Endothelial cell of umbilical vein (primary cell): Measurements from ENCODE around the gene PRKAA1. TPM values are rescaled to one million over a fixed set of nuclear protein-coding genes. Genes with fewer than 3 reads are reported as not detected.
A peak's percentile ranks its signal among the peaks of the same experiment; 100 is the strongest.

Experiments used
- BruUV-seq: library from RNA; stranded (reverse); fragments of 400-500 nt; replicated peaks from 2 replicates; lab custom pipeline; 2021; lab: Mats Ljungman, UMichigan
- CTCF ChIA-PET: fragments of 300-600, 350-600 bp; sonication (Branson Sonifier 250); formaldehyde crosslinking; loops from one replicate; lab custom pipeline; 2021; ENCODE audit warnings: antibody characterized with exemption, inconsistent platforms; lab: Charles Lee
- POLR2A ChIA-PET: fragments of 300-600, 350-600 bp; sonication (Branson Sonifier 250); formaldehyde crosslinking; loops from one replicate; lab custom pipeline; 2021; ENCODE audit warnings: antibody characterized with exemption, inconsistent platforms; lab: Charles Lee
- DNase-seq: peaks from one replicate; pipeline ENCODE4 v3.0.0-alpha.2; 2011; ENCODE audit warnings: low read depth, low spot score
- FAIRE-seq: peaks from 2 replicates; lab custom pipeline; 2011; peaks lifted over from hg19 to GRCh38; lab: Jason Lieb, UNC
- H2AFZ ChIP-seq: 2 replicates; pipeline ENCODE4 v1.6.0; 2012; ENCODE audit warnings: low read depth, low read length, control low read depth, inconsistent platforms
- H3K27ac ChIP-seq: 2 replicates; pipeline ENCODE4 v1.5.1; 2011; ENCODE audit warnings: low read depth, mild to moderate bottlenecking, control low read depth, low read length, moderate library complexity; ENCODE audit not compliant: insufficient read depth
- H3K27me3 ChIP-seq, 2 experiments: 2 replicates each; pipeline versions ENCODE4 v1.6.0 to v1.6.1; 2011; ENCODE audit warnings: low read length in 2 of 2, mixed read lengths in 1 of 2; ENCODE audit not compliant: control insufficient read depth in 2 of 2, insufficient read depth in 2 of 2
- H3K36me3 ChIP-seq, 2 experiments: 2 replicates in 1 of 2; 3 replicates in 1 of 2; pipeline ENCODE4 v1.5.1; 2011; ENCODE audit warnings: low read length in 2 of 2, mild to moderate bottlenecking in 1 of 2, moderate library complexity in 1 of 2; ENCODE audit not compliant: control insufficient read depth in 2 of 2, insufficient read depth in 2 of 2; ENCODE audit errors: extremely low read depth in 1 of 2
- H3K4me1 ChIP-seq: 3 replicates; pipeline ENCODE4 v1.5.1; 2011; ENCODE audit warnings: mild to moderate bottlenecking, low read length; ENCODE audit not compliant: control insufficient read depth, insufficient read depth; ENCODE audit errors: extremely low read depth
- H3K4me2 ChIP-seq: 2 replicates; pipeline ENCODE4 v1.6.1; 2011; ENCODE audit warnings: low read length, control low read depth, mixed read lengths; ENCODE audit not compliant: insufficient read depth
- H3K4me3 ChIP-seq, 3 experiments: fragments of 200-600 bp in 1 of 3; sonication (generic), shearing (Covaris generic) in 1 of 3; replicated peaks in 1 of 3; 2 replicates each; pipeline ENCODE4 v1.5.1; 2011 to 2016; ENCODE audit warnings: control low read depth in 3 of 3, low read length in 3 of 3, mild to moderate bottlenecking in 2 of 3, inconsistent platforms in 1 of 3, low read depth in 1 of 3, moderate library complexity in 1 of 3; ENCODE audit not compliant: insufficient read depth in 1 of 3
- H3K79me2 ChIP-seq: 2 replicates; pipeline ENCODE4 v1.6.0; 2012; ENCODE audit warnings: low read length, inconsistent platforms; ENCODE audit not compliant: control insufficient read depth, insufficient read depth
- H3K9ac ChIP-seq: replicated peaks from 2 replicates; pipeline ENCODE3; 2011; ENCODE audit warnings: low read length, control low read depth; ENCODE audit not compliant: insufficient read depth; ENCODE audit errors: extremely low read depth
- H3K9me1 ChIP-seq: replicated peaks from 3 replicates; pipeline ENCODE4 v1.6.0; 2011; ENCODE audit warnings: mild to moderate bottlenecking, low read length; ENCODE audit not compliant: control insufficient read depth, insufficient read depth; ENCODE audit errors: extremely low read depth
- H3K9me3 ChIP-seq: replicated peaks from 2 replicates; pipeline ENCODE4 v1.5.1; 2012; ENCODE audit warnings: low read length, inconsistent platforms; ENCODE audit not compliant: control insufficient read depth, insufficient read depth
- H4K20me1 ChIP-seq: replicated peaks from 2 replicates; pipeline ENCODE3; 2011; ENCODE audit warnings: mild to moderate bottlenecking, low read length; ENCODE audit not compliant: control insufficient read depth, insufficient read depth; ENCODE audit errors: extremely low read depth
- CTCF ChIP-seq, 2 donors: IDR thresholded peaks; 1 replicate in 1 of 2; 2 replicates in 1 of 2; pipeline ENCODE4 v1.5.1; 2011; ENCODE audit warnings: low read length in 2 of 2, mild to moderate bottlenecking in 2 of 2, moderate library complexity in 2 of 2, control low read depth in 1 of 2, inconsistent platforms in 1 of 2, low read depth in 1 of 2; ENCODE audit not compliant: insufficient read depth in 1 of 2; ENCODE audit errors: extremely low read depth in 1 of 2
- EZH2 ChIP-seq: IDR thresholded peaks from 2 replicates; pipeline ENCODE4 v1.6.1; 2012; ENCODE audit warnings: borderline replicate concordance, low read depth, mild to moderate bottlenecking, moderate library complexity, low read length, inconsistent platforms; ENCODE audit not compliant: severe bottlenecking
- JUN ChIP-seq: IDR thresholded peaks from 2 replicates; pipeline ENCODE4 v1.6.1; 2011; ENCODE audit warnings: borderline replicate concordance, low read depth; ENCODE audit not compliant: insufficient read length, insufficient read depth
- MYC ChIP-seq: IDR thresholded peaks from one replicate; pipeline ENCODE4 v1.6.1; 2011; ENCODE audit warnings: mild to moderate bottlenecking, low read depth, low read length
- POLR2AphosphoS5 ChIP-seq: IDR thresholded peaks from 2 replicates; pipeline ENCODE4 v1.6.1; 2012; ENCODE audit warnings: low read depth, mild to moderate bottlenecking, control low read depth, low read length, moderate library complexity; ENCODE audit not compliant: insufficient read depth
- dilution Hi-C: fragments of 300-500 bp; cut with MboI; formaldehyde crosslinking; loops from one replicate; pipeline ENCODE4 v1.15.0; 2019; ENCODE audit warnings: low sequenced_read_pairs; ENCODE audit not compliant: extremely low pct_ligation_motif_present
- intact Hi-C: fragments of 100-400 bp; cut with micrococcal nuclease; formaldehyde crosslinking; loops from one replicate; pipeline ENCODE4 v1.10.0; 2022
- polyA plus RNA-seq, 4 experiments: library from polyadenylated mRNA; depleted of rRNA in 3 of 4; stranded (reverse) in 3 of 4; unstranded in 1 of 4; fragments of >200 nt; gene quantifications; 2 replicates each; pipeline versions ENCODE4 v1.2.1 to v1.2.3, GENCODE V29; 2011 to 2012; ENCODE audit warnings: missing spikeins in 1 of 4
- total RNA-seq: library from RNA; stranded (reverse); gene quantifications from 2 replicates; pipeline ENCODE4 v1.2.3, GENCODE V29; 2021

PRKAA1 gene
- total and polyA plus RNA-seq, 2 donors (not counting 3 experiments of a cell fraction or from before 2014, with no cell fraction given): 37.0 to 83.5 TPM

- dilution Hi-C loops (no loop called here), intact Hi-C loops (loop anchor here (1.0 to 5.0 kb wide), 5 partner anchors 48 to 1157 kb away; no protein-coding TSS in a partner anchor)
- Histone ChIP-seq H3K4me1 (peaks cover 36% of the 10 kb centered on the region), H3K9ac (peak overlapping the region; percentile 43), H4K20me1 (no peaks in the 10 kb centered on the region), H3K9me1 (no peaks in the 10 kb centered on the region), H2AFZ (no peak overlapping the region), H3K27ac (peak overlapping the region; percentile 84), H3K27me3 (no peaks in the 10 kb centered on the region), H3K79me2 (peaks cover 5% of the 10 kb centered on the region), H3K36me3 (peaks cover 1 to 4% of the 10 kb centered on the region in 2 experiments), H3K4me2 (no peak overlapping the region), H3K9me3 (no peaks in the 10 kb centered on the region), H3K4me3 (no peak overlapping the region)
- DNase-seq (peak; percentile 84), FAIRE-seq (peak; percentile 58)
- BruUV-seq: no TSS peak
- ChIA-PET POLR2A (no interaction called here), CTCF (interaction anchor here (1.0 to 4.5 kb wide), 13 partner anchors 20 to 1159 kb away, joined by 3 to 72 read pairs (median 12); no protein-coding TSS in a partner anchor)
- TF ChIP-seq POLR2AphosphoS5: no peak
- TF ChIP-seq CTCF (IDR thresholded peaks at IDR 0.05; ENCODE audit: extremely low read depth in 1 of 2, insufficient read depth in 1 of 2, low read depth in 1 of 2, low read length in 2 of 2): peak; percentile 40 to 50
Observed at GRCh38 chr5:40736103-40736875, 61.9 kb downstream of the PRKAA1 start.

GRCh38 chr5:40735609-40736008 is 62.6 kb downstream of the PRKAA1 start:
- ChIA-PET CTCF (interaction anchor here (1.0 to 4.5 kb wide), 14 partner anchors 11 to 1158 kb away, joined by 3 to 72 read pairs (median 10); no protein-coding TSS in a partner anchor), POLR2A (no interaction called here)

More at GRCh38 chr5:40735609-40736008, 62.6 kb downstream of the PRKAA1 start:
- TSS peak; percentile 85 for BruUV-seq
- dilution Hi-C loops (no loop called here), intact Hi-C loops (loop anchor here (1.0 to 5.0 kb wide), 8 partner anchors 47 to 1156 kb away; no protein-coding TSS in a partner anchor)
- H3K27ac ChIP-seq: peak overlapping the region; percentile 84
- no peaks in the 10 kb centered on the region for H3K9me3 ChIP-seq
- H3K4me2 ChIP-seq: peak overlapping the region; percentile 69
- no peaks in the 10 kb centered on the region for H3K27me3 ChIP-seq
- no peaks in the 10 kb centered on the region for H4K20me1 ChIP-seq
- DNase-seq (no peak), FAIRE-seq (no peak)
- H3K4me1 ChIP-seq: peaks cover 36% of the 10 kb centered on the region
- H3K9ac ChIP-seq: peak overlapping the region; percentile 43
- TF ChIP-seq EZH2: no peak
- TF ChIP-seq MYC: no peak
- TF ChIP-seq JUN: no peak
- H3K79me2 ChIP-seq: peaks cover 7% of the 10 kb centered on the region
- H3K9me1 ChIP-seq: no peaks in the 10 kb centered on the region
- H2AFZ ChIP-seq: no peak overlapping the region
- H3K36me3 ChIP-seq: peaks cover 0 to 4% of the 10 kb centered on the region in 2 experiments
- no peak overlapping the region for H3K4me3 ChIP-seq
